ENCODE measurements around the gene C22orf42.
A peak's percentile ranks its signal among the peaks of the same experiment; 100 is the strongest.
"Not testable (repeated sequence)": the region's sequence is repeated elsewhere in the genome, so short reads cannot be mapped to it uniquely, and the experiment has no call there.

C22orf42 gene

GRCh38 chr22:32160411-32160810, 1.3 kb upstream of the C22orf42 start:
- DNase-seq; H3K4me1 Mint-ChIP-seq; H3K36me3 Mint-ChIP-seq; ATAC-seq (replicated peaks); H3K9me3 Mint-ChIP-seq; H3K27ac Mint-ChIP-seq; H3K4me3 Mint-ChIP-seq: not testable (repeated sequence)
- peaks cover 11 to 15% of the 10 kb centered on the region in 2 donors for H3K27me3 Mint-ChIP-seq

GRCh38 chr22:32157632-32158031, 1.5 kb downstream of the C22orf42 start:
- H3K36me3 Mint-ChIP-seq; DNase-seq; H3K4me3 Mint-ChIP-seq; ATAC-seq (replicated peaks); H3K27ac Mint-ChIP-seq; H3K27me3 Mint-ChIP-seq; H3K9me3 Mint-ChIP-seq; H3K4me1 Mint-ChIP-seq: not testable (repeated sequence)

GRCh38 chr22:32154727-32155126, 4.4 kb downstream of the C22orf42 start:
- not testable (repeated sequence) for H3K27ac Mint-ChIP-seq; H3K9me3 Mint-ChIP-seq; H3K36me3 Mint-ChIP-seq; H3K4me3 Mint-ChIP-seq; H3K4me1 Mint-ChIP-seq; ATAC-seq (replicated peaks); DNase-seq
- H3K27me3 Mint-ChIP-seq = peaks cover 12 to 13% of the 10 kb centered on the region in 2 donors

GRCh38 chr22:32151641-32152040, 7.5 kb downstream of the C22orf42 start:
- not testable (repeated sequence) for H3K4me3 Mint-ChIP-seq; ATAC-seq (replicated peaks); H3K36me3 Mint-ChIP-seq; H3K9me3 Mint-ChIP-seq; H3K4me1 Mint-ChIP-seq; H3K27ac Mint-ChIP-seq; DNase-seq
- H3K27me3 Mint-ChIP-seq = peaks cover 9 to 13% of the 10 kb centered on the region in 2 donors

GRCh38 chr22:32150647-32151046, 8.5 kb downstream of the C22orf42 start:
- DNase-seq; ATAC-seq (replicated peaks); H3K36me3 Mint-ChIP-seq; H3K4me3 Mint-ChIP-seq; H3K9me3 Mint-ChIP-seq; H3K4me1 Mint-ChIP-seq; H3K27ac Mint-ChIP-seq: not testable (repeated sequence)
- peaks cover 5 to 13% of the 10 kb centered on the region in 2 donors for H3K27me3 Mint-ChIP-seq

- not testable (repeated sequence) for H3K27me3 Mint-ChIP-seq, H3K27ac Mint-ChIP-seq, H3K9me3 Mint-ChIP-seq, H3K4me3 Mint-ChIP-seq, DNase-seq, H3K36me3 Mint-ChIP-seq
- H3K4me1 Mint-ChIP-seq = peaks cover 13 to 17% of the 10 kb centered on the region in 2 donors
- peak in 1 of 2 donors; percentile 33 for ATAC-seq (replicated peaks)
These were observed 10.7 kb downstream of the C22orf42 start for GRCh38 chr22:32148372-32148771.

- H3K36me3 Mint-ChIP-seq; H3K27me3 Mint-ChIP-seq; H3K4me3 Mint-ChIP-seq; ATAC-seq (replicated peaks); DNase-seq; H3K9me3 Mint-ChIP-seq: not testable (repeated sequence)
- Mint-ChIP-seq H3K27ac (peak overlapping the region; percentile 43), H3K4me1 (peaks cover 16 to 27% of the 10 kb centered on the region in 2 donors)
These were observed 12.0 kb downstream of the C22orf42 start for GRCh38 chr22:32147128-32147527.

GRCh38 chr22:32144496-32145274, 14.4 kb downstream of the C22orf42 start:
- peak; percentile 26 for DNase-seq

GRCh38 chr22:32142600-32142999, 16.5 kb downstream of the C22orf42 start:
- ATAC-seq (replicated peaks) (no peak), DNase-seq (no peak)
- Mint-ChIP-seq H3K27ac (no peak overlapping the region), H3K4me3 (no peak overlapping the region), H3K27me3 (no peaks in the 10 kb centered on the region), H3K4me1 (peaks cover 19 to 35% of the 10 kb centered on the region in 2 donors), H3K36me3 (peaks cover 0 to 6% of the 10 kb centered on the region in 2 donors), H3K9me3 (peaks cover 2 to 3% of the 10 kb centered on the region in 2 donors)

More at GRCh38 chr22:32144496-32145274, 14.4 kb downstream of the C22orf42 start:
- Mint-ChIP-seq H3K9me3 (peaks cover 5 to 8% of the 10 kb centered on the region in 2 donors), H3K4me3 (no peak overlapping the region), H3K4me1 (peaks cover 16 to 27% of the 10 kb centered on the region in 2 donors), H3K36me3 (peaks cover 0 to 7% of the 10 kb centered on the region in 2 donors), H3K27ac (no peak overlapping the region), H3K27me3 (no peaks in the 10 kb centered on the region)
- peak; percentile 88 to 90 for ATAC-seq (replicated peaks)

- not testable (repeated sequence) for H3K27me3 Mint-ChIP-seq, H3K9me3 Mint-ChIP-seq, H3K27ac Mint-ChIP-seq, H3K36me3 Mint-ChIP-seq, H3K4me3 Mint-ChIP-seq, DNase-seq
- H3K4me1 Mint-ChIP-seq = peaks cover 19 to 38% of the 10 kb centered on the region in 2 donors
- ATAC-seq (replicated peaks) = peak in 1 of 2 donors; percentile 58
These were observed 18.4 kb downstream of the C22orf42 start for GRCh38 chr22:32140688-32141087.

- Mint-ChIP-seq H3K4me1 (peaks cover 12 to 28% of the 10 kb centered on the region in 2 donors), H3K4me3 (peak overlapping the region; percentile 86 to 87)
- H3K9me3 Mint-ChIP-seq; H3K36me3 Mint-ChIP-seq; H3K27me3 Mint-ChIP-seq; DNase-seq; H3K27ac Mint-ChIP-seq; ATAC-seq (replicated peaks): not testable (repeated sequence)
These were observed 20.5 kb downstream of the C22orf42 start for GRCh38 chr22:32138576-32138975.

- not testable (repeated sequence) for H3K27me3 Mint-ChIP-seq, H3K9me3 Mint-ChIP-seq, H3K36me3 Mint-ChIP-seq
- Mint-ChIP-seq H3K27ac (peak overlapping the region; percentile 94), H3K4me1 (peaks cover 10 to 22% of the 10 kb centered on the region in 2 donors), H3K4me3 (peak overlapping the region; percentile 86 to 87)
- DNase-seq (peak; percentile 31), ATAC-seq (replicated peaks) (peak; percentile 44 to 60)
These were observed 21.3 kb downstream of the C22orf42 start for GRCh38 chr22:32137731-32138324.

GRCh38 chr22:32136881-32137280, 22.2 kb downstream of the C22orf42 start:
- H3K27me3 Mint-ChIP-seq; DNase-seq; ATAC-seq (replicated peaks); H3K4me3 Mint-ChIP-seq; H3K9me3 Mint-ChIP-seq; H3K27ac Mint-ChIP-seq; H3K36me3 Mint-ChIP-seq: not testable (repeated sequence)
- H3K4me1 Mint-ChIP-seq = peaks cover 8 to 17% of the 10 kb centered on the region in 2 donors

- DNase-seq, H3K9me3 Mint-ChIP-seq, H3K4me3 Mint-ChIP-seq: not testable (repeated sequence)
These were observed 23.1 kb downstream of the C22orf42 start for GRCh38 chr22:32135958-32136357.

GRCh38 chr22:32134796-32135195, 24.3 kb downstream of the C22orf42 start:
- H3K4me1 Mint-ChIP-seq = peaks cover 8 to 17% of the 10 kb centered on the region in 2 donors
- H3K27ac Mint-ChIP-seq; H3K27me3 Mint-ChIP-seq; H3K9me3 Mint-ChIP-seq; H3K4me3 Mint-ChIP-seq; ATAC-seq (replicated peaks); H3K36me3 Mint-ChIP-seq; DNase-seq: not testable (repeated sequence)

More at GRCh38 chr22:32135958-32136357, 23.1 kb downstream of the C22orf42 start:
- not testable (repeated sequence) for H3K27ac Mint-ChIP-seq; H3K36me3 Mint-ChIP-seq; ATAC-seq (replicated peaks); H3K27me3 Mint-ChIP-seq
- H3K4me1 Mint-ChIP-seq = peaks cover 8 to 17% of the 10 kb centered on the region in 2 donors

Measured in stimulated activated naive B cell treated with anti-CD40 and anti-IgM and Interleukin-4, amounts not matched to agents 10 μg/mL and 1 μg/mL and 100 μg/mL, for 72 hours (primary cell).